ENCODE data around the gene TCHP. TPM values are rescaled to one million over a fixed set of nuclear protein-coding genes. Genes with fewer than 3 reads are reported as not detected.

Gene TCHP
- total RNA-seq, 4 donors from 2014 or later: 23.9 to 120 (median 36.3) TPM

DNA sequence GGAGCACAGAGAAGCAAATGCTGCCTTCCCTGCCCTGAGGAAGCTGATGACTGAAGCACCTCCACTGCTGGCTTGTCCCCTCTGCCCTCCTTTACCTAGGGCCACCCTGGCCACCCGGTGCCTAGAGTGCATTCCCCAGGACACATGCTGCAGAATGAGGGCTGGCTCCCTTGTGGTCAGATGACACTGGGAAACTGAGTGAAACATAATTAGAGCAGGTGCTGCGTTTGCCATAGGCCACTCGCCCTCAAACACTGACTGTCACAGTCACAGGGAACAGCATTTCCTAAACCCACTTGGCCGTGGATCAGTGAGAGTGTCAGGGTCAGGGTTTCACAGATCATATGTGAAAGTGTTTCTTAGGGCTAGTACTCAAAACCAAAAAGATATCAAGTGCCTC is 16.0 kb downstream of the TCHP start:
- H3K9me3 ChIP-seq: no peaks in the 10 kb centered on the region
- H3K36me3 ChIP-seq: peaks cover 0 to 77% (median 0%) of the 10 kb centered on the region in 3 donors
- no peak overlapping the region for H3K4me3 ChIP-seq
- H3K4me1 ChIP-seq: no peaks in the 10 kb centered on the region
- H3K27me3 ChIP-seq: no peaks in the 10 kb centered on the region
- H3K27ac ChIP-seq: no peak overlapping the region
- TF ChIP-seq, protein P1, sequence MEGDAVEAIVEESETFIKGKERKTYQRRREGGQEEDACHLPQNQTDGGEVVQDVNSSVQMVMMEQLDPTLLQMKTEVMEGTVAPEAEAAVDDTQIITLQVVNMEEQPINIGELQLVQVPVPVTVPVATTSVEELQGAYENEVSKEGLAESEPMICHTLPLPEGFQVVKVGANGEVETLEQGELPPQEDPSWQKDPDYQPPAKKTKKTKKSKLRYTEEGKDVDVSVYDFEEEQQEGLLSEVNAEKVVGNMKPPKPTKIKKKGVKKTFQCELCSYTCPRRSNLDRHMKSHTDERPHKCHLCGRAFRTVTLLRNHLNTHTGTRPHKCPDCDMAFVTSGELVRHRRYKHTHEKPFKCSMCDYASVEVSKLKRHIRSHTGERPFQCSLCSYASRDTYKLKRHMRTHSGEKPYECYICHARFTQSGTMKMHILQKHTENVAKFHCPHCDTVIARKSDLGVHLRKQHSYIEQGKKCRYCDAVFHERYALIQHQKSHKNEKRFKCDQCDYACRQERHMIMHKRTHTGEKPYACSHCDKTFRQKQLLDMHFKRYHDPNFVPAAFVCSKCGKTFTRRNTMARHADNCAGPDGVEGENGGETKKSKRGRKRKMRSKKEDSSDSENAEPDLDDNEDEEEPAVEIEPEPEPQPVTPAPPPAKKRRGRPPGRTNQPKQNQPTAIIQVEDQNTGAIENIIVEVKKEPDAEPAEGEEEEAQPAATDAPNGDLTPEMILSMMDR (IDR thresholded peaks at IDR 0.05): no peak
- TF ChIP-seq POLR2A (IDR thresholded peaks at IDR 0.05): no peak
- no peak for DNase-seq

DNA sequence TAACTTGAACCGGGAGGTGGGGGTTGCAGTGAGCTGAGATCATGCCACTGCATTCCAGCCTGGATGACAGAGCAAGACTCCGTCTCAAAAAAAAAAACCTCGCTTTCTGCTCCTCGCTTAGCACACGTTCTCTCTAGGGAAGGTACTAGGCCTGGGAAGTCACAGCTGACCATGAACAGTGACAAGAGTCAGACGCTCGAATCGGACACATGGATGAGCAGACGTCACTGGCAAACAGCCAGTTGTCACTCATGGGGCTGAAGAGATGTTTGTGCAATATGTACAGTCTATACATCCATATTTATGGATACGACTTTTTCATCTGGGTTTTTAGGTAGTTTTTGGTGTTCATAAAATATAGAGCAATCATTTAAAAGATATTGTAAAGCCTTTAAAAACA is 19.4 kb downstream of the TCHP start:
- no peak overlapping the region for H3K4me3 ChIP-seq
- H3K27me3 ChIP-seq: no peaks in the 10 kb centered on the region
- no peak overlapping the region for H3K27ac ChIP-seq
- no peaks in the 10 kb centered on the region for H3K4me1 ChIP-seq
- H3K36me3 ChIP-seq: peaks cover 0 to 70% (median 0%) of the 10 kb centered on the region in 3 donors
- DNase-seq: peak in 1 of 3 donors; percentile 0
- H3K9me3 ChIP-seq: no peaks in the 10 kb centered on the region
- no peak for TF ChIP-seq POLR2A (IDR thresholded peaks at IDR 0.05)
- TF ChIP-seq, protein P1 (IDR thresholded peaks at IDR 0.05): no peak

DNA sequence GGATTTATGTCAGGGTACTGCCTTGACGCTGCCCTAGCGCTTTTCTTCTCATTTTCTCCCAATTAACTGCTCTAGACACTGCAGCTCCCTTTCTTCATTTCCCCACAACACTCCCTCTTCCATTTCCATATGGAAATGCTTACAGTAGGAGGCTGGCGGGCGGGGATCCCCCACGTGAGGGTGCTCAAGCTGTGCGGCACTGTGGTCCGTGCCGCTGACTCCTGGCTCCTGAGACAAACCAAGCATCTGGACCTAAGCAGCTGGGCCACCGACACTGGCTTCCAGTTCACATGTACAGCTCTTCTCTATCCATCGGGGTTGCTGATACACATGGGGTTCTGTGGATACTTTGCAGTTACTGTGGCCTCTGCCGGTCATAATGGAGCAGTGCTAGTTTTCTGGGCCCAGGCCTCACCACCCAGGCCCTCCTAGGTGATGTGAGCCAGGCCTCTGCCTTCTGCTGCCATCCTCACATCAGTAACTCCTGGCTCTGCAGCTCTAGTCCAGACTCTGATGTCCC is 20.2 kb downstream of the TCHP start:
- peak in 1 of 3 donors; percentile 15 for DNase-seq
- Histone ChIP-seq H3K4me1 (no peaks in the 10 kb centered on the region), H3K4me3 (no peak overlapping the region), H3K27ac (no peak overlapping the region), H3K27me3 (no peaks in the 10 kb centered on the region), H3K36me3 (peaks cover 0 to 62% (median 0%) of the 10 kb centered on the region in 3 donors), H3K9me3 (no peaks in the 10 kb centered on the region)
- no peak for TF ChIP-seq POLR2A (IDR thresholded peaks at IDR 0.05)
- TF ChIP-seq, protein P1 (IDR thresholded peaks at IDR 0.05): no peak

DNA sequence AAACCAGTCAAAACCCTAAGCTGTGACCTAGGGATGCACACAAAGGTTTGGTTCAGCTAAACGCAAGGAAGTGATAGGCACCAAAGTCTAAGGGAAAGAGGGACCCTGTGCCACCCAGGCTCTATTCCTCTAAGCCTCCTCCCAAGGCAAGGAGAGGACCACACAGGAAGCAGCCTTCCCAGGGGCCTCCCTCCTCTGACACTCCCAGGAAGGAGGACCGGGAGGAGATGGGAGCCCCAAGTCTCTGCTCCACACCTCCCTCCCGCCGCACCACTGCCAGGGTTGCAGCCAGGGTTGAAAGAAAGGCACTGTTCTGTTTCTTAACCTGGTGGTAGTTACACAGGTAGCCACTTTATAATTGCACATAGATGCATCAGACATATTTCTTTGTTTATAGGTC is 21.9 kb downstream of the TCHP start:
- Histone ChIP-seq H3K36me3 (peaks cover 0 to 57% (median 0%) of the 10 kb centered on the region in 3 donors), H3K27me3 (no peaks in the 10 kb centered on the region), H3K4me1 (no peaks in the 10 kb centered on the region), H3K4me3 (no peak overlapping the region), H3K9me3 (no peaks in the 10 kb centered on the region), H3K27ac (no peak overlapping the region)
- peak in 1 of 3 donors; percentile 24 for DNase-seq
- TF ChIP-seq POLR2A (IDR thresholded peaks at IDR 0.05): no peak

DNA sequence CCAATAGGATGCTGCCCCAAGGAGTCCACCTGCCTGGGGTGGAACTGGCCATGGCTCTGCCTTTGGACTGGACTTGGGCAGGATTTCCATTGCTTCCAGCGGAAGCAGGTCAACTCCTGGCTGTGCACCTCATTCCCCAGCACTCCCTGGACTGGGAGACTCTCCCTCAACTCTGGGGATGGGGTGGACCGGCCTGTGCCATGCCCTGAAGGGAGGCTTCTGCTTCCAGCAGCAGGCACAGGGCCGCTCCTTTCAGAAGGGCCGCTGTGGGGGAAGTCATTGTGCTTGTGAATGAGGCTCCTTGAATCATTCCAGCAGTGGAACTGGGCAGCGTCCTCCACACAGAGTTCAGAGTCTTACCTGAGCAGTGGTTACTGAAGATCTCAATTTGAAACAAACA is 23.0 kb downstream of the TCHP start:
- Histone ChIP-seq H3K27ac (no peak overlapping the region), H3K27me3 (no peaks in the 10 kb centered on the region), H3K36me3 (peaks cover 0 to 54% (median 0%) of the 10 kb centered on the region in 3 donors), H3K4me3 (no peak overlapping the region), H3K9me3 (no peaks in the 10 kb centered on the region), H3K4me1 (no peaks in the 10 kb centered on the region)
- TF ChIP-seq, protein P1 (IDR thresholded peaks at IDR 0.05): no peak
- TF ChIP-seq POLR2A (IDR thresholded peaks at IDR 0.05): no peak
- peak in 1 of 3 donors; percentile 29 for DNase-seq

DNA sequence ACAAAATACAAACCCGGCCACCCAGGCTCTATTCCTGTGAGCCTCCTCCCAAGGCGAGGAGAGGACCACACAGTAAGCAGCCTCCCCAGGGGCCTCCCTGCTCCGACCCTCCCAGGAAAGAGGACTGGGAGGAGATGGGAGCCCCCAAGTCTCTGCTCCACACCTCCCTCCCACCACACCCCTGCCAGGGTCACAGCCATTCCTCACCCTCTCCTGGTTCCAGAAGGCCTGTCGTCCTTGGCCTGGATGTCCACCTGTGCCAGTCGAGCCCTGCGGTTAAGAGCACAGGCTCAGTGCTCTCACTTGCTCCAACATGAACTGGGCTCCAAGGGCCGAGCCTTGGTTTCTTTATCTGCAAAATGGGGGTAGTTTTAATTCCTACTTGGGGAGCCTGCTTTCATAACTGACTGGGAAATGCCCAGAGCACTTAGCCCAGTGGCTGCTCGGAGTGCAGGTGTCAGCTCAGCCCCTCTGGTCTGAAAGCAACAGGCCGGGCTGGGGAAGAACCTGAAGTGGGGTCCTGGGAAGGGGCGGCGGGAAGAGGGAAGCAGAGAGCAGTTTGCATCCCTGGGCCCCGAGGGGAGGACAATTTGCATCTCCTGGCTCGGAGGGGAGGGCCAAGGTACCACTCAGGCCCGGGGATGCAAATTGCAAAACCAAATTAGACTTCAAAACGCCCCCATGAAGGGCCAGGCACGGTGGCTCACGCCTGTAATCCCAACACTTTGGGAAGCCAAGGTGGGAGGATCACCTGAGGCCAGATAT is 23.6 kb downstream of the TCHP start:
- Histone ChIP-seq H3K27ac (no peak overlapping the region), H3K9me3 (no peaks in the 10 kb centered on the region), H3K36me3 (peaks cover 0 to 52% (median 0%) of the 10 kb centered on the region in 3 donors), H3K4me3 (no peak overlapping the region), H3K4me1 (no peaks in the 10 kb centered on the region), H3K27me3 (no peaks in the 10 kb centered on the region)
- no peak for TF ChIP-seq POLR2A (IDR thresholded peaks at IDR 0.05)
- DNase-seq: peak in 1 of 3 donors; percentile 14

All from Peyer's patch (tissue), 4 donors.